C4-2B (cell line): ENCODE data around the gene PSMB9.

ENCODE experiments used
- CTCF ChIP-seq: fragments of 450-650 bp; conservative IDR thresholded peaks from 2 replicates; pipeline ENCODE4 v1.5.1; 2017; ENCODE audit warnings: mild to moderate bottlenecking
- ZFX ChIP-seq: fragments of 450-650 bp; IDR thresholded peaks from 2 replicates; pipeline ENCODE4 v1.6.1; 2017

- TF ChIP-seq CTCF (no peak), ZFX (no peak)
Measured at GRCh38 chr6:32906539-32906938, 52.5 kb downstream of the PSMB9 start.
